Measurements from ENCODE around the gene KCNH4. TPM values are rescaled to one million over a fixed set of nuclear protein-coding genes. Genes with fewer than 3 reads are reported as not detected.

The KCNH4 gene
- polyA plus RNA-seq, 1 donor from 2014 or later = 0.56 TPM

GRCh38 chr17:42135664-42136653, 45.0 kb downstream of the KCNH4 start:
- Histone ChIP-seq H4K20me1 (ENCODE audit: insufficient read depth) (no peaks in the 10 kb centered on the region), H3K36me3 (ENCODE audit: insufficient read depth, low read length) (no peaks in the 10 kb centered on the region), H3K9me2 (ENCODE audit: insufficient read depth, low read length) (no peaks in the 10 kb centered on the region), H3K9me3 (ENCODE audit: low read length) (no peaks in the 10 kb centered on the region), H3K27me3 (ENCODE audit: insufficient read depth, low read depth, low read length) (no peaks in the 10 kb centered on the region), H3K4me2 (ENCODE audit: low read length) (no peak overlapping the region), H3K4me3 (ENCODE audit: low read length) (no peak overlapping the region), H3F3A (ENCODE audit: insufficient read depth, low read length, poor library complexity, severe bottlenecking) (no peaks in the 10 kb centered on the region), H3K9ac (ENCODE audit: low read length) (no peak overlapping the region), H3K79me2 (replicated peaks; ENCODE audit: insufficient read depth, low read length) (no peaks in the 10 kb centered on the region), H2AFZ (ENCODE audit: low read depth, low read length) (no peak overlapping the region), H3K27ac (ENCODE audit: low read length) (no peak overlapping the region)
- no peak for TF ChIP-seq EP300 (conservative IDR thresholded peaks at IDR 0.05; ENCODE audit: poor library complexity, severe bottlenecking)
- TF ChIP-seq CTCF (IDR thresholded peaks at IDR 0.05; ENCODE audit: poor library complexity, severe bottlenecking) = no peak
- TF ChIP-seq SMC3 (conservative IDR thresholded peaks at IDR 0.05; ENCODE audit: poor library complexity) = no peak
- no peak for TF ChIP-seq EZH2 (IDR thresholded peaks at IDR 0.05; ENCODE audit: borderline replicate concordance, insufficient read depth, low read length, poor library complexity, severe bottlenecking)
- TF ChIP-seq MXI1 (conservative IDR thresholded peaks at IDR 0.05; ENCODE audit: poor library complexity, severe bottlenecking) = no peak
- no peak for TF ChIP-seq TAF1 (IDR thresholded peaks at IDR 0.05; ENCODE audit: low read depth)
- no peak for TF ChIP-seq REST (IDR thresholded peaks at IDR 0.05; ENCODE audit: borderline replicate concordance)
- no peak for TF ChIP-seq RAD21 (conservative IDR thresholded peaks at IDR 0.05)
- no peak for TF ChIP-seq POLR2AphosphoS5 (IDR thresholded peaks at IDR 0.05)

GRCh38 chr17:42135151-42135550, 45.8 kb downstream of the KCNH4 start:
- H3K4me3 ChIP-seq (ENCODE audit: low read length) = no peak overlapping the region
- H4K20me1 ChIP-seq (ENCODE audit: insufficient read depth) = no peaks in the 10 kb centered on the region
- no peaks in the 10 kb centered on the region for H3K36me3 ChIP-seq (ENCODE audit: insufficient read depth, low read length)
- H2AFZ ChIP-seq (ENCODE audit: low read depth, low read length) = no peak overlapping the region
- H3K9me3 ChIP-seq (ENCODE audit: low read length) = no peaks in the 10 kb centered on the region
- H3K9ac ChIP-seq (ENCODE audit: low read length) = no peak overlapping the region
- no peak overlapping the region for H3K4me2 ChIP-seq (ENCODE audit: low read length)
- no peaks in the 10 kb centered on the region for H3F3A ChIP-seq (ENCODE audit: insufficient read depth, low read length, poor library complexity, severe bottlenecking)
- H3K27ac ChIP-seq (ENCODE audit: low read length) = no peak overlapping the region
- no peak for TF ChIP-seq REST (IDR thresholded peaks at IDR 0.05; ENCODE audit: borderline replicate concordance)
- no peak for TF ChIP-seq MXI1 (conservative IDR thresholded peaks at IDR 0.05; ENCODE audit: poor library complexity, severe bottlenecking)
- TF ChIP-seq RAD21 (conservative IDR thresholded peaks at IDR 0.05) = no peak
- no peak for TF ChIP-seq CTCF (IDR thresholded peaks at IDR 0.05; ENCODE audit: poor library complexity, severe bottlenecking)
- no peak for TF ChIP-seq EP300 (conservative IDR thresholded peaks at IDR 0.05; ENCODE audit: poor library complexity, severe bottlenecking)
- TF ChIP-seq POLR2AphosphoS5 (IDR thresholded peaks at IDR 0.05) = no peak
- no peak for TF ChIP-seq EZH2 (IDR thresholded peaks at IDR 0.05; ENCODE audit: borderline replicate concordance, insufficient read depth, low read length, poor library complexity, severe bottlenecking)
- no peak for TF ChIP-seq TAF1 (IDR thresholded peaks at IDR 0.05; ENCODE audit: low read depth)
- no peak for TF ChIP-seq SMC3 (conservative IDR thresholded peaks at IDR 0.05; ENCODE audit: poor library complexity)
- no peaks in the 10 kb centered on the region for H3K79me2 ChIP-seq (replicated peaks; ENCODE audit: insufficient read depth, low read length)
- H3K9me2 ChIP-seq (ENCODE audit: insufficient read depth, low read length) = no peaks in the 10 kb centered on the region
- no peaks in the 10 kb centered on the region for H3K27me3 ChIP-seq (ENCODE audit: insufficient read depth, low read depth, low read length)

All from neural cell (in vitro differentiated cells).